HG03064 (cell line): ENCODE data around the gene TNFRSF1A.
"Not testable (repeated sequence)": the region's sequence is repeated elsewhere in the genome, so short reads cannot be mapped to it uniquely, and the experiment has no call there.

Experiments
- ATAC-seq: cut with Tn5 transposase; IDR thresholded peaks from one replicate; pipeline ENCODE4 v1.9.1; 2021; ENCODE audit warnings: low read depth; ENCODE audit not compliant: unreplicated experiment

The TNFRSF1A gene

DNA sequence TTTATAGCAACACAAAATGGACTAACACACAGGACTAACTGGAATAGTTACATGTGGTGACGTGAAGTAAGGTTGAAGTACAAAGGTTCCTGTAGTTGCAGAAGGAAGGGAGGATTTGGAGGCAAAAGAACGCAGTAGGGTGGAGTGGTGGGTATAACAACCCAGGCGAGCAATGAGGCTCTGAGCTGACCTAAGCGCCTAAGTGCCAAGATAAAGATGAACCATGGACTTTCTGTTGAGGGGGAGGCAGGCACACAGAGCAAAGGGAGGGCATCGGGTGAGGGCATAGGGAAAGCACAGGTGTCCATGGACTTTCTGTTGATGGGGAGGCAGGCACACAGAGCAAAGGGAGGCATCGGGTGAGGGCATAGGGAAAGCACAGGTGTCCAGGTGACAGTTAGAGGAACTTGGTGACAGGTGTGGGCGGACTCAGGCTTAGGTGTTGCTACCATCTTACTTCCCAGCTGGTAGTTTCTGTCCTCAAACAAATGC is 18.2 kb upstream of the TNFRSF1A start:
- ATAC-seq: no peak

DNA sequence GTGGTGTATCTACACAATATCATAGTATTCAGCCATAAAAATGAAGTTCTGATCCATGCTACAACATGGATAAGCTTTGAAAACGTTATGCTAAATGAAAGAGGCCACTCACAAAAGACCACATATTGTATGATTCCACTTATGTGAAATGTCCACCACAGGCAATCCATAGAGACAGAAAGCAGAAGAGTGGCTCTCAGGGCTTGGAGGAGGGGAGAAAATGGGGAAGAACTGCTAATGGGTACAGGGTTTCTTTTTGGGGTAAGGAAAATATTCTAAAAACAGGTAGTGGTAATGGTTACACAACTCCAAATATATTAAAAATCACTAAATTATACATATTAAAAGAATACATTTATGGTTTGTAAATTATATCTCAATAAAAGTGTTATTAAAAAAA is 17.0 kb upstream of the TNFRSF1A start:
- no peak for ATAC-seq

DNA sequence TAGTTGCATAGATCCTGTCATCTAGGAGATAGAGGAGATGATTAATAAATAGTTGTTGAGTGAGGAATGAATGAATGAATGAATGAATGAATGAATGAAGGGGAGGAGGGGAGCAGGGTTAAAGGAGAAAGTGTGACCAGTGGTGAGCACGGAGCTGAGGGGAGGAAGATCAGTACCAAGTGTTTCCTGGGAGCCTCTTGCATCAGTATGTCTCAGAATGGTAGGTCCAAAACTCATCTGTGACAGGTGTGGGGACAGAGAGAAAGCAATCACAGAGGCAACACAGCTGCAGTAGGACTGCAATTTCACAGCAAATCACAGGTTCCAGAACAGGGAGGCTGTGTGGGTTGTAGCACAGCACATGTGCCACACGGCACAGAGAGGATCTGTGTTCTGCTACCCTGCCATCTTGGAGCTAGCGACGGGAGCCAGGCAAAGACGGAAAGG is 14.5 kb upstream of the TNFRSF1A start:
- no peak for ATAC-seq

DNA sequence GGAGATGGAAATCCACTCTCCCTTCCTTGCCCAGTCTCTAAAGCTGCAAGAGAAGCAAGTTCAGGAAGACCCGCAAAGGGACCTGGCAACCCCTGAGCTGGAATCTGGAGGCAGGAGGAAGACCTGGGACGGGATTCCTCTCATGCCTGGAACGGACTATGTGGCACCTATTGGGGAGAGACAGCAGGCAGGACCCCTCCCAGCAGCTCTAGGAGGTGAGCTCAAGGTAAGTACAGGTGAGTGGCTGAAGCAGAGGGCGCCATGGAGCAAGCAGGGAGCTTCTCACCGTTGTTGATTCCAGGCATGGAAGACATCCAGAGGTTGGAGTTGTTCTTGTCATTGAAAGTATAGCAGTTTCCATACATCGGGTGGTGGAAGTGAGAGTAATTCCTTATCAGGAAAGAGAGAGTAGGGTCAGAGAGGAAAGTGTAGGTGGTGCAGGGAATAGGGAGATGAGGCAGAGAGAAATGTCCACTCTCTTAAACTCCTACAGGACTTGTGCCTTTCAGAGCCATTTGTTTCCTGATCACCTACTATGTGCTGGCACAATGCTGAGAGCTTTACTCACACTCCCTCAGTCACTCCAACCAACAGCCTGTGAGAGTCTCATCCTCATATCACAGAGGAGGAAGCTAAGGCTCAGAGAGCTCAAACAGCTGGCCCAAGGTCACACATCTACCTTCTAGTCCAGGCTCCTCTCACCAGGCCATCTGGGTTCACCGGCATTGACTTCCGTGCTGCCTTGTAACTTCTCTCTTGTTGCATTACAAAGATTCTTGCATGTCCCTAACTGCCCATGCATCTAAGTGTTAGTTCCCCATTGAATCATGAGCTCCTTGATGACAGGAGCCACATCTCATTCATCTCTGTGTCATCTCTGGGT is 13.9 kb upstream of the TNFRSF1A start:
- no peak for ATAC-seq

DNA sequence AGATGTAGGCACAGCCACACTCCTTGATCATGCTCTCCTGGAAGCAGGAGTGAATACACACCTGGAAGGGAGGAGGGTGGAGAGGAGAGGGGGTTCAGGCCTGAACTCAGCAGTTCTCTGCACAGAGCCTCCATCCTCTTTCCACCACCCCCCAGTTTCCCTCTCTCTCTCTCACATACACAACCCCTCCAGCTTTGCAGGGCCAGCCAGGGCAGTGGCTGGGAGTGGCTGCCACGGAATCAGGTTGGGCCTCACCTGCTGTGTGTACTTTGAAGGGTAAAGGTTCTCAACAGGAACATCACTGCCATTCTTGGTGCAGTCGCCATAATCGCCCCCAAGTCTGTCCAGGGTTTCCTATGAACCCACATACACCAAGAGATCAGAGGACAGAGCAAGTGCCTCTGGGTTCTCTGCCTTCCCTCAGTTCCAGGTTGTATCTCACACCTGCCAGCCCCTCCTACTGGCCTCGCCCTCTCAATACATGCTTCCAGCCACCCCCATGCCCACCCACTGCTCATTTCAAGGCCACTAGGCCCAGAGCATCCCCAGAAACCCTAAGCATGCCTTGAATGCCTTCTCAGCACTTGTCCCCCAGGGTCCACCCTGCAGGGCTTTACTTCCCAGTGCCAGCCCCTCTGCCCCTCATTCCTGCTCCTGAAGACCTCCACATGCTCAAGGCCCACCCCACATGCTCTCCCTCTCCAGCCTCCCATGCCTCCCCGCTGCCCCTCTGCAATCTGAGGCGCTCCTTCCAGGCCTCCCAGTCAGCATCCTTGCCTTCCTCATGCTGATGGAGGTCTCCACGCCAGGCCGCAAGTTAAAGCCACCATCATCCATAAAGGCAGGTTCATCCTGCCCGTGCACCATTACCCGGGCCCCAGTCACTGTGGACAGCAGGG is 12.9 kb upstream of the TNFRSF1A start:
- ATAC-seq: no peak

DNA sequence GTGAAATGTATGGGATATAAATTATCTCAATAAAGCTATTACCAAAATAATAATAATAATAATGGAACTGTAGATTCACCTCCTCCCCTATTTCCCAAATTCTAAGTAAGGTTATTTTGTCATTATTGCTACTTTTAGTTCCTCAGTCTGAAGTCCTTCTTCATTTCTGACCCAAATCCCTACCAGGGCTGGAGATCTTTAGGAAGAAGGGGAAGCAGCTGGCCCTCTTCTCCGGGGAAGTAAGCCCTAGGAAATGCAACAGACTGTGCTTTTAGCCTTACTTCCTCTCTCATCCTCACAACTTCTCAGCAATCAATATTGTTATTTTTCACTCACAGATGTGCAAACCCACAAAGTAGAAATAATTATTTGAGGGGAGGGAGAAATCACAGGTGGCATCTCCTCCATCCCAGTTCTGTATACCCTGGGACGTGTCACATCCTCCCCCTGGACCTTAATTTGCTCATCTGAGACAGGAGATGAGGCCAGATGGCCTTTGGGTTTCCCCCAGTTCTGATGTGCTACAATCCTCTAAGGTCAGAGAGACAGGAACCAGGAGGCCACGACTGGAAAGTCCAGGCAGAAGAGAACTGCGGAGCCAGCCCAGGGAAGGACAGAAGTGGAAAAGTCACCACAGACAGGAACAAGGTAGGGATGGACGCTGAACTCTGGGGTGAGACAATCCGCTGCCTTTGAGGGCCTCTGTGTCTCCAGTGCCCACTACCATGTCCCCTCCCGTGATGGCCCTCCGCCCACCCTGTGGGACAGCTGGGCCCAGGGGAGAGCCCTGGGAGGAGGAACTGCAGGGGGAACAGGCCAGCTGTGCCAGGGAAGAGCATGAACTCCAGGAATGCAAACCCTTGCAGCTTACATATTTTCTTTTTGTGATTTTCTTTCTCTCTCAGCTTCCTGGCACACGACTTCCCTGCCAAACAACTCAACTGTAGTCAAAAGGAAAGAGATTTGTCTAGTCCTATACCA is 10.6 kb upstream of the TNFRSF1A start:
- ATAC-seq: no peak

DNA sequence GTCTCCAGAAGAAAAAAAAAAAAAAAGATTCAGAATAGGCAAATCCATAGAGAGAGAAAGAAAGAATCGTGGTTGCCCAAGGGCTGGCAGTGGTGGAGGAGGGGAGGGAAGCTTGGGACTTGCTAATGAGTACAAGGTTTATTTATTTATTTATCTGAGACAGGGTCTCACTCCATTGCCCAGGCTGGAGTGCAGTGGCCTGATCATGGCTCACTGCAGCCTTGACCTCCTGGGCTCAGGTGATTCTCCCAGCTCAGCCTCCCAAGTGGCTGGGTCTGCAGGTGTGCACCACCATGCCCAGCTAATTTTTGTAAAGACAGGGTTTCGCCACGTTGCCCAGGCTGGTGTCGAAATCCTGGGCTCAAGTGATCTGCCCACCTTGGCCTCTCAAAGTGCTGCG is 9.7 kb upstream of the TNFRSF1A start:
- no peak for ATAC-seq

DNA sequence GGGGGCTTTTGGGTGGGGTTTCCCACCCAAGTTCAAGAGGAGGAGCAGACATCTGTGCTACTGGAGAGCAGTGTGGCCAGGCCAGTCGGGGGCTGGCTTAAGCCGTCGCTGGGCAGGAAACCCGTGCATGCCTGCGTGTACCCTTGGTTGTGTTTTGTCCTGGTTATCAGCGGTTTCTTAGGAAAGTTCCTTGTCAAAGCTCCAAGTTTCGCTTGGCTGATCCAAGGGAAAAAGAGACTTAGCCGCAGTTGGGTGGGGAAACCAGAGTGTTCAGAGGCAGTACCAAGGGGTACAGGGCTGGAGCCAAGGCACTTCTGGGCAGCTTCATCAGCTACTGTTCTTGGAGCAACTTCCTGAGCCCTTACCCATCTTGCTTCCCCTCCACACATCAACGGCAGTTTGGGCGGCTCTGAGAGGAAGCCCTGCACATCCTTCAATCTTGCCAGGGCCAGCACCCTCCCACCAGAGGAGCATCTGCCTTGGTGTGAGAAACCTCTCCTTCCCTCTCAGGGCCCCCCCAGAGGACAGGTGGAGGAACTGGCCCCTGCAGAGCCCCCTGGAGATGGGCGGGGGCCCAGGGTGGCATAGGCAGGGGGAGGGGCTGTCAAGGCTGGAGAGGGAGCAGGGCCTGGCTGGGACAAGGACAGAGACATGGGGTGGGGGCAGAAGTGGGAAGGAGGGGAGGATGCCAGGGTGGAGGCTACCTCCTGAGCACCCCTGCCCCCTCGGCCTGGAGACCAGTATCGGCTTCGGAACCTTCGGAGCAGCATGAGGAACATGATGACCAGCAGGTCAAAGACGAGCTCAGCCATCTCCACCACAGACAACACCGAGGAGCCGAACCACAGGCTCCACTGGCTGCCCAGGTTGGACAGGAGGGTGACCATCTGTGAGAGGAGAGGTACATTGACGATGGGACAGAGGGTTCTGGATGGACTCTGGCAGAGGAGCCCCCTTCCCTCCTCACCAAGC is 5.8 kb upstream of the TNFRSF1A start:
- ATAC-seq: no peak

DNA sequence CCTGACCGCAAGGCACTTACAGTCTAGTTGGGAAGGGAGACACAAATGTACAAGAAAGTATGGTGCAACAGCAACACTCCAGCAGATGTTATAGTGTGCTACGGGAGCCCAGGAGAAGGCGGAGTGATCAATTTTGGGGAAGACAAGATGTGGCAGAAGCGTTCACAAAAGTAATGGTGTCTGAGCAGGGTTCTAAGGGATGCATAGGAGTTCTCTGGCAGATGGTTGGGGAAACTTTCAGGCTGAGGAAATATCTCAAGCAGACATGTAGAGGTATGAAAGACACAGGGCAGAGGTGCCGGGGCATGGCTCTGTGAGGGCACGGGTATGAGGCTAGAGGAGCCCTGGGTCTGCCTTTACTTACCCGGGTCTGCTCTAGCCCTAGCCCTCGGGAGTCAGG is 5.1 kb upstream of the TNFRSF1A start:
- no peak for ATAC-seq

DNA sequence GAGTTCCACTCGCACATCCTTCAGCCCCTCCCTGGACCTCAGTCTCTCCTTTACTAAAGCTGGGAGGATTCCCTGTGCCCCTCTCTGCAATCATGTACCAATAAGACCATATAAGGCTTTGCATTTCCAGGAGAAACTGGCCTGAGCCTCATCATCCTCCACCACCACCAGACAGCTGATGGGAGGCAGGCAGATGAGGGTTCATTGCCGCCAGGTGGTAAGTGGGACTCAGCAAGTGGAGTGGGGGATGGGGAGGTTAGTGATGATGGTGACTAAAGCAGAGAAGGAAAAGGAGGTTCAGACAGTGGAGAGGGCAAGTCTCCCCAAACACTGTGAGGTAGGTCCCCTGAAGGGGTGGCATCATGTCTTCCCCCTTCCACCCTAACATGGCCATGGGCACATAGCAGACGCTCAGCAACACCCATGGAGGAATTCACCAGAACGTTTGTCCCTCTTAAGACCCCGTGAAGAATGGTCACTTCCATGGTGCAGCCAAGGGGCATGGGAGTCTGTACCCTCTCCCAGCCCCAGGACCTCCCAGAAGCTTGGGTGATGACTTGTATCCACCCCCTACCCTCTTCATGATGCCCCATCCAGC is 4.5 kb upstream of the TNFRSF1A start:
- no peak for ATAC-seq

DNA sequence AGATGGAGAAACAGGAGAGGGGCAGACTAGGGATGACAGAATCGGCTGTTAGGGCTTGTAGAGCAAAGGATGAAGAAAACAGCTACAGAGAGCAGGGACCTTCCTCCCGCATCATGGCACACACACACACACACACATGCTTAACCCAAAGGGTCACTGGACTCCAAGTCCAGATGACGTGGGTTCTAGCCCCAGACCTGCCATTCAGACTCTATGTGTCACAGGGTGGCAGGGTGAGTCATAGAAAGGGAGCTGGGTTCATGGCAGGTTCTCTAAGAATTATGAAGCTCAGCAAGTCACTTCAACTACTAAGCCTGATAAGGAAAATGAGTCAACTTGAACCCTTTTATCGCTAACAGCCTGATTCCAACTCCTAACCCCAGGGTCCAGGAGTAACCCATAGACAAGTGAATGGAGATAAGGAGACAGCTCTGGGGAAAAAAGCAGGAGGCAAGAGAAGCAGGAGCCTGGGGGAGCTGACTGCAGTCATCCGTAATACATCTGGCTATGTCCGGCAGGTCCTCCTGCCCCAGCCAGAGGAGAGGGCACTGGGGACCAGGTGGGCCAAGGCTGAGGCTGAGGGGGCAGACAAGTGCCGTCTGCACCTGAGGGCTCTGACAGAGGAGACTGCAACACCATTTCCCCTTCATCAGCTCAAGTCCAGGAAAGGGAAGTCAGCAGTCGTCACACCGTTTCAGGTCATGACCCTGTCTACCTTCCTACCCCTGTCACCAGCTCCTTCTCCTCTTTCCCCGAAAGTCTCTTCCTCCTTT is 3.6 kb upstream of the TNFRSF1A start:
- ATAC-seq: no peak

DNA sequence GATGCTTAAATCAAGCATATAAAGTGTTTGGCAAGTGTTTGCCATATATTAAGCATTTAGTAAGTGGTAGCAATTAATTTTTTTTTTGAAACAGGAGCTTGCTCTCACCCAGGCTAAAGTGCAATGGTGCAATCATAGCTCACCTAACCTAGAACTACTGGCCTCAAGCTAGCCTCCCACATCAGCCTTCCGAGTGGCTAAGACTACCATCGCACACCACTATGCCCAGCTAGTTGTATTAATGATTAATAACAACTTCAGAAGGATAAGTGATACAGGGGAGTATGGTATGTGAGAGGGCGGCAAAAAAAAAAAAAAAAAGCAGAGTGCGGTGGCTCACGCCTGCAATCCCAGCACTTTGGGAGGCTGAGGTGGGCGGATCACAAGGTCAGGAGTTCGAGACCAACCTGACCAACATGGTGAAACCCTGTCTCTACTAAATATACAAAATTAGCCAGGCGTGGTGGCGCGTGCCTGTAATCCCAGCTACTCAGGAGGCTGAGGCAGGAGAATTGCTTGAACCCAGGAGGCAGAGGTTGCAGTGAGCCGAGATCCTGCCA is 2.3 kb upstream of the TNFRSF1A start:
- not testable (repeated sequence) for ATAC-seq

DNA sequence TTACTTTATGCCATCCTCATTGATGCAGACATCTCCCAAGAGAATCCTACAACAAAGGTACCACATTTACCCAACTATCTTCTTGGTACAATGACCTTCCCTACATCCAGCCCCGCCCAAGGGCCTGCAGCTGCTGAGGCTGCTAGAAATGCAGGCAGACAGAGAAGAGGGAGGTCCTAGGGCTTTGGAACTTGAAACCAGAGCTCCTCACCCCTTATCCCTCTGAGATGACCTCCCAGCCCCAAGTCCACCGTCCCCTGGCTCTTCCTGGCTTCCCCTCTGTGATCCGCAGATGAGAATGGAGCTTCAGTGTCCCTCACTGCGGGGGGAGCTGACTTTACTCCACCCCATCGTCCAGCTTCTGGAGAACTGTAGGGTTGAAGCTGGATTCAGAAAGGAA is 1.6 kb upstream of the TNFRSF1A start:
- ATAC-seq: no peak

DNA sequence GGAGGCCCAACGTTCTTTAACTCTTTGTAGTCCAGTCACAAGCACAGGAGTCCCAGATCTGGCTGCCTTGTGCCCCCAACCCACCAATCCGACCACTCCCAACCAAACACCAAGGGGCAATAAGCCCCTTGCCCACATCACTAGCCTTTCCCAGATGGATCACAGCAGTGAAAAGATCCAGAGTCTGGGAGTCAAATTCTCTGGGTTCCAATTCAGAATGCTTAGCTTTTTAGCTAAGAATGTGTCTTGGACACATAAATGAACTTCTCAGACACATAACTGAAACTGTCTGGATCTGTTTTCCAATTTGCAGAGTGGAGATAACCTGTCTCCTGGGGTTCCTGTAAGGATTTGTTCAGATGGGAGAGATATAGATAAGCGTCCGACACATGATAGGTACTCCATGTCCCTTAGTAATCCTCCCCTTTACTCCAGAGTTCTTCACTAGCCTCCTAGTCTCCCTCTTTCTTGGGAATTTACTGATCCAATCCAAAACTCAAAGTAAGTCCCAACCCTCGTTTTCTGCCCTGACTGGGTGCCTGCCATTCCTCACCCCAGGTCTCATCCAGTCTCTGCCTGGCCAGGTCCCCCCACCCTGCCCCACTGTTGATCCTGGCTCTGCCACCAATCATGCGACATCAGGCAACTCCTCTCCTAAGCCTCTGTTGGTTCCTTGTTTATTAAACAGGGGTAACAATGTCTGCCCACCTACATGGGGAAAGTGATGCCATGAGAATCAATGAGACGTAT is 439 bp upstream of the TNFRSF1A start:
- ATAC-seq: no peak

DNA sequence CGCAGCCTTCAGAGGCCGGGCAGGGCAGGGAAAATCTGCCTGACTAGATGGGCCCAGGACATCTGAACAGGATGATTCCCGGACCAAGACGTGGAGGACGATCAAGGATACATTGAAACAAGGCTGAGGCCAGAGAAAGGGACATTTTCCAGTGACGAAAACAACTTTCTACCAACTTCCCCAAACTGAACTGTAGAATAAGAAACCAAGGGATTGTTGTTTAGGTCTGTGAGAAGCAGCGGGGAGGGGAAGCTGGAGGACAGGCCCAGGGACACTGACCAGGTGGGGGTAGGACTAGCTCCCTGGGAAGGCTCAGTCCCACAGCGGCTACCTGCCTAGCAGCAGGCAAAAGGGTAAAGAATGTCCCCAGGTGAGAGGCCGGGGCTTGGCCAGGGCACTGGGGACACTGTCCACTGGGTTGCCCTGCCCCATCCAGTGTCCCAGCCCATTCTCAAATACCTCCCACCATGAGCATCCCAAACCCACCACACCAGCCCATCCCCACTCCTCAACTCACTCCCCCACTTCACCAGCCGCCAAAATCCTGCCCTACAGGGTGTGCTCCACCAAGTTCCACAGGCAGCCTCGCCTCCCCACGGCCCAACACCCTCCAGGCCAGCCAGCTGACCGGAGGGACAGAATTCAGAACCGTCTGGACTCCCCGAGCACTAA is 995 bp downstream of the TNFRSF1A start:
- no peak for ATAC-seq

DNA sequence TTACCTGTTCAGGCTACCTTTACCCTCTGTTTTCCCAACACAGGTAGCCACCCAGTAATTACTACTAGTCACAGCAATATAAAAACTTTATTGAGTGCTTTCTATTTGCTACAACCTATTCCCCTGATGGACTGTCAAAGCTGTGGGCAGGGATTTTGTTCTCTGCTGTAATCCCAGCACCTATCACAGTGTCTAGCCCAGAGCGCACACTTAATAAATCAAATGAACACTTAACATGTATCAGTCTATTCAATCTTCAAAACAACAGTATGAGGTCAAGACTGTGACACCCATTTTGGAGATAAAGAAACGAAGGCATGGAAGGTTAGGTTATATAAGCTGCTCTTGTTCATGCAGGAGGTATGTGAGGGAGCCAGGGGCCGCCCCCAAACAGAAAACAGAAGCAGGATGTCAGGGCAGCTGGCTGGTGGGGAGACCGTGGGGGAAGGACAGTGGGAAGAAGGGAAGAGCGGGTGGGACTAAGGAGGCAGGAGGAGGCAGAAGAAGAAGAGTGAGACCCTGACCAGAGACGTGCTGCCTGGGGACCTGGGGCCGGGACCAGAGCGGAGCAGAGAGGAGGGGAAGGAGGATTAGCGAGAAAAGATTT is 1.7 kb downstream of the TNFRSF1A start:
- no peak for ATAC-seq
